ENCODE data around the gene PRAF2. TPM values are rescaled to one million over a fixed set of nuclear protein-coding genes. Genes with fewer than 3 reads are reported as not detected.

Gene PRAF2
- total and polyA plus RNA-seq, 9 of the 15 experiments (the other 6 are each of a cell fraction or from before 2014, with no cell fraction given), result 0.24 to 5.7 (median 2.0) TPM

DNA sequence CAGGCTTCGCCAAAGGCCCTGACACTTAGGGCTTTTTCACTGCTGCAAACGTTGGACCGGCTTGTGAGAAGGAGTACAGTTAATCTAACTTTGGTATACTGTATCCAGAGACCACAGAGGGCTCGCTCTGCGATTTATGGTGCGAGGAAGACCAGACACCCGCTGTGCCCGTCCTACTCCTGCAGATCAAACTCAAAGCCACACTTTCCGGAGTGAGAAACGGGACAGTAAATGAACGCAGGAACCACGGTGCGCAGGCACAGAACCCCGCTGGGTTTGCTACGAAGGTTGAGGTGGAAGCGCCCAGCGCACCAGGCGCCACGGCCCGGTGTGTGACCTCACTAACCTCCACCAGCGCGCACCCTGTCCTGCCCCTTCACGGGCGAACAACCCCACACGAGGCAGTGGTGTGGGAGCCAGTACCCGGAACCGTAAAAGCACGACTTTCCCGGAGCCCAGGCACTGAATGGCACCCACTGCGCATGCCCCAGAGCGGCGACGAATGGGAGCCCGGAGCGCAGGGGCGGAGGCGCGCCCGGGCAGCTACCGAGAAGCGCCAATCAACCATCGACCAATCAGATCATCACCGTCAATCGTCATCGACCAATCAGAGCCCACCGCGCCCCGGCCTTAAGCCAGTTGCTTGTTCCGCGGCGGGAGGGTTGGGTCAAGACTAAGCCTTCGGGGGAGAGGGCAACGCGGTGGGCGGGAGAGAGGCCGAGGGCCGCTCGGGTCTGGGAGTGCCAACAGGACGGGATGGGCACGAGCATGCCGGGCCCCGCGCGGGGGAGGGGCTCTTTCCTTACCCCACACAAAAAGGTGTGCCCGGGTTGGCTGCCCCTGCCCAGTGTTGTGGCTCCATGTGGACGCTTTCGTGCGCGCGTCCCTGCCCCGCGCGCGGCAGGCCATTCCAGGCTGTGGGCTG lies 27.2 kb upstream of the PRAF2 start (continued):
- TF ChIP-seq, protein P1, sequence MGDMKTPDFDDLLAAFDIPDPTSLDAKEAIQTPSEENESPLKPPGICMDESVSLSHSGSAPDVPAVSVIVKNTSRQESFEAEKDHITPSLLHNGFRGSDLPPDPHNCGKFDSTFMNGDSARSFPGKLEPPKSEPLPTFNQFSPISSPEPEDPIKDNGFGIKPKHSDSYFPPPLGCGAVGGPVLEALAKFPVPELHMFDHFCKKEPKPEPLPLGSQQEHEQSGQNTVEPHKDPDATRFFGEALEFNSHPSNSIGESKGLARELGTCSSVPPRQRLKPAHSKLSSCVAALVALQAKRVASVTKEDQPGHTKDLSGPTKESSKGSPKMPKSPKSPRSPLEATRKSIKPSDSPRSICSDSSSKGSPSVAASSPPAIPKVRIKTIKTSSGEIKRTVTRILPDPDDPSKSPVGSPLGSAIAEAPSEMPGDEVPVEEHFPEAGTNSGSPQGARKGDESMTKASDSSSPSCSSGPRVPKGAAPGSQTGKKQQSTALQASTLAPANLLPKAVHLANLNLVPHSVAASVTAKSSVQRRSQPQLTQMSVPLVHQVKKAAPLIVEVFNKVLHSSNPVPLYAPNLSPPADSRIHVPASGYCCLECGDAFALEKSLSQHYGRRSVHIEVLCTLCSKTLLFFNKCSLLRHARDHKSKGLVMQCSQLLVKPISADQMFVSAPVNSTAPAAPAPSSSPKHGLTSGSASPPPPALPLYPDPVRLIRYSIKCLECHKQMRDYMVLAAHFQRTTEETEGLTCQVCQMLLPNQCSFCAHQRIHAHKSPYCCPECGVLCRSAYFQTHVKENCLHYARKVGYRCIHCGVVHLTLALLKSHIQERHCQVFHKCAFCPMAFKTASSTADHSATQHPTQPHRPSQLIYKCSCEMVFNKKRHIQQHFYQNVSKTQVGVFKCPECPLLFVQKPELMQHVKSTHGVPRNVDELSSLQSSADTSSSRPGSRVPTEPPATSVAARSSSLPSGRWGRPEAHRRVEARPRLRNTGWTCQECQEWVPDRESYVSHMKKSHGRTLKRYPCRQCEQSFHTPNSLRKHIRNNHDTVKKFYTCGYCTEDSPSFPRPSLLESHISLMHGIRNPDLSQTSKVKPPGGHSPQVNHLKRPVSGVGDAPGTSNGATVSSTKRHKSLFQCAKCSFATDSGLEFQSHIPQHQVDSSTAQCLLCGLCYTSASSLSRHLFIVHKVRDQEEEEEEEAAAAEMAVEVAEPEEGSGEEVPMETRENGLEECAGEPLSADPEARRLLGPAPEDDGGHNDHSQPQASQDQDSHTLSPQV (IDR thresholded peaks at IDR 0.05), result peak; percentile 72
- TF ChIP-seq CSDE1 (IDR thresholded peaks at IDR 0.05) (no peak), ZNF311 (CRISPR knock-in tag; IDR thresholded peaks at IDR 0.05) (no peak), MAZ (CRISPR knock-in tag; conservative IDR thresholded peaks at IDR 0.05 in 1 of 2, IDR thresholded peaks at IDR 0.05 in 1 of 2) (no peak), PTTG1 (tag; IDR thresholded peaks at IDR 0.05; ENCODE audit: low read depth) (no peak), KDM1A (IDR thresholded peaks at IDR 0.05) (no peak), CHD4 (IDR thresholded peaks at IDR 0.05; ENCODE audit: insufficient read depth, insufficient replicate concordance, low read depth, low read length, poor library complexity, severe bottlenecking) (no peak), FOXK1 (CRISPR knock-in tag; IDR thresholded peaks at IDR 0.05; ENCODE audit: borderline replicate concordance) (no peak), NELFE (IDR thresholded peaks at IDR 0.05; ENCODE audit: insufficient read depth, insufficient read length) (no peak), MYC (IDR thresholded peaks at IDR 0.05; ENCODE audit: low read depth, low read length) (peak; percentile 59; the same call in 1 of the 2 replicates), MYC (CRISPR knock-in tag; IDR thresholded peaks at IDR 0.05; ENCODE audit: borderline replicate concordance, low read depth) (peak; percentile 78; the same call in 1 of the 2 replicates), SRF (CRISPR knock-in tag; IDR thresholded peaks at IDR 0.05) (0 out of 4 replicates have a peak, but pooled peaks of 1 of the 2 experiments have one; percentile 13), HCFC1 (IDR thresholded peaks at IDR 0.05; ENCODE audit: low read depth, low read length) (no peak; the same call in 1 of the 2 replicates), HMG20B (CRISPR knock-in tag; IDR thresholded peaks at IDR 0.05) (no peak), GATAD2B (IDR thresholded peaks at IDR 0.05; ENCODE audit: borderline replicate concordance) (no peak), ZNF79 (CRISPR knock-in tag; IDR thresholded peaks at IDR 0.05; ENCODE audit: low read depth) (no peak), RB1 (IDR thresholded peaks at IDR 0.05; ENCODE audit: low read depth) (0 out of 2 replicates have a peak, but pooled peaks have one; percentile 7), DNMT1 (IDR thresholded peaks at IDR 0.05) (no peak)
- TF ChIP-seq, protein P2, sequence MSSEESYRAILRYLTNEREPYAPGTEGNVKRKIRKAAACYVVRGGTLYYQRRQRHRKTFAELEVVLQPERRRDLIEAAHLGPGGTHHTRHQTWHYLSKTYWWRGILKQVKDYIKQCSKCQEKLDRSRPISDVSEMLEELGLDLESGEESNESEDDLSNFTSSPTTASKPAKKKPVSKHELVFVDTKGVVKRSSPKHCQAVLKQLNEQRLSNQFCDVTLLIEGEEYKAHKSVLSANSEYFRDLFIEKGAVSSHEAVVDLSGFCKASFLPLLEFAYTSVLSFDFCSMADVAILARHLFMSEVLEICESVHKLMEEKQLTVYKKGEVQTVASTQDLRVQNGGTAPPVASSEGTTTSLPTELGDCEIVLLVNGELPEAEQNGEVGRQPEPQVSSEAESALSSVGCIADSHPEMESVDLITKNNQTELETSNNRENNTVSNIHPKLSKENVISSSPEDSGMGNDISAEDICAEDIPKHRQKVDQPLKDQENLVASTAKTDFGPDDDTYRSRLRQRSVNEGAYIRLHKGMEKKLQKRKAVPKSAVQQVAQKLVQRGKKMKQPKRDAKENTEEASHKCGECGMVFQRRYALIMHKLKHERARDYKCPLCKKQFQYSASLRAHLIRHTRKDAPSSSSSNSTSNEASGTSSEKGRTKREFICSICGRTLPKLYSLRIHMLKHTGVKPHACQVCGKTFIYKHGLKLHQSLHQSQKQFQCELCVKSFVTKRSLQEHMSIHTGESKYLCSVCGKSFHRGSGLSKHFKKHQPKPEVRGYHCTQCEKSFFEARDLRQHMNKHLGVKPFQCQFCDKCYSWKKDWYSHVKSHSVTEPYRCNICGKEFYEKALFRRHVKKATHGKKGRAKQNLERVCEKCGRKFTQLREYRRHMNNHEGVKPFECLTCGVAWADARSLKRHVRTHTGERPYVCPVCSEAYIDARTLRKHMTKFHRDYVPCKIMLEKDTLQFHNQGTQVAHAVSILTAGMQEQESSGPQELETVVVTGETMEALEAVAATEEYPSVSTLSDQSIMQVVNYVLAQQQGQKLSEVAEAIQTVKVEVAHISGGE (CRISPR knock-in tag; IDR thresholded peaks at IDR 0.05), result no peak
